ENCODE results near the gene ANKRD42.

GRCh38 chr11:83285771-83286528 lies 92.4 kb downstream of the ANKRD42 start, which contains the start of gene CCDC90B:
- TF ChIP-seq POLR2AphosphoS5 (IDR thresholded peaks at IDR 0.05; ENCODE audit: low read depth, low read length) = peak; percentile 93
- TF ChIP-seq POLR2A (IDR thresholded peaks at IDR 0.05; ENCODE audit: low read depth, low read length) = peak; percentile 94
- TF ChIP-seq TAF1 (IDR thresholded peaks at IDR 0.05; ENCODE audit: low read depth, low read length) = peak; percentile 84
- no peak for TF ChIP-seq SPI1 (IDR thresholded peaks at IDR 0.05; ENCODE audit: low read depth, low read length)
- TF ChIP-seq POU2F2 (IDR thresholded peaks at IDR 0.05; ENCODE audit: low read depth, low read length) = peak; percentile 30; the same call in 1 of the 2 replicates
- peak; percentile 61 for TF ChIP-seq PAX5 (IDR thresholded peaks at IDR 0.05; ENCODE audit: insufficient read depth, low read length, severe bottlenecking)

Measured in GM12891 (cell line).